Ecto neural progenitor cell (in vitro differentiated cells): ENCODE measurements around the gene DUSP9.
A peak's percentile ranks its signal among the peaks of the same experiment; 100 is the strongest.

Source experiments
- DNase-seq: peaks from one replicate; pipeline ENCODE4 v3.0.0-alpha.2; 2018; ENCODE audit warnings: low spot score

DUSP9 gene

DNA sequence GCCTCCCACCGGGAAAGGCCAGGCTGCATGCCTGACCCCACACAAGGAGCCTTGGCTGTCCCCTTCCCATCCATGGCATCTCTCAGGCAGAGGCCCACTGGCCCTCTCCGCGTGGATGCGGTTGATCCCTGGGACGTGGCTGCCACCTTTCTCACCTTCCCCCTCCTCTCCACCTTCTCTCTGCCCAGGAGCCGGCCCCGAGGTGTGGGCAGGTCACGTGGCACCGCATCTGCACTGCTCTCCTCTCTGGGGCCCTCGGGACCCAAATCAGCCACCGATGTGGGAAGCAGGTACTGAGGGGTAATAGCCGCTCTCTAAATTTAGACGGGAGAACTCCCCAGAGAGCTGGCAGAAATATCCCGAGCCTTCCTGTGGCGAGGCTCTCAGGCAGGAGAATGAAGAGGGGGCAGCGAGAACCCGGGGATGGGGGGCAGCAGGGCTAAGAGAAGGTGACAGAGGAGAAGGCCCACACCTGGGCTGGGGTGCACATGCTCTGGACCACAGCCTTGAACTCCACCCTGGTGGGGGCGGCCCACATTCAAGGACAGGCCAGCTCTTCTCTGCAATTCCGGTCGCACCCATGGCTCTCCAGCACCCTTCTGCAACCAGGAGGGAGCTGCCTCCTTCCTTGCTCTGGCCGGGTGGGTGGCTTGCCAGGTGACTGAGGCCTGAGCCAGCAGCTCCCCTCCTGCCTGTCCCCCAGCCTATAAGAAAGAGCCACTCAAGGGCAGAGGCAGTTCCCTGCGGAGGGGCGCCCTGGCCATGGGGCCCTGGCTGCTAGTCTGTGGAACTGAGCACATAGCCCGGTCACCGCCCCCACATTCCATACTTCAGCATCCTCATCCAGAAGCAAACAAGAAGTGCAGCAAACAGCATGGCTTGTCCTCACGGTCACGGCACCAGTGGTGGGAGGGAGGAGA, 9.6 kb upstream of the DUSP9 start:
- no peak for DNase-seq

DNA sequence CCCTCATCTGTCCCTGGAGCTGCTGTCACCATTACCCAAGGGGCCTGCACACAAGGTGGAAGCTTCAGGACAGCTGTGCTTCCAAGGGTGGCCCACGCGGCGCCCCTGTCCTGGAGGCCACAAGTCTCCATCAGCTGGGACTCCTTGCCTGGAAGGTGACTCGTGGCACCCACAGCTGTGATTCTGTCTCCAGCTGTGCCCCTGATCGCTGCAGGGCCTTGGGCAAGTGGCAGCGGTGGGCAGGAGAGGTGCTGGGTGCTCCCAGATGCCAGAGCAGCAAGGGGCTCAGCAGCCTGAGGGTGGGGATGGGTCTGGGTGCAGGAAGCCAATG, 9.0 kb upstream of the DUSP9 start:
- DNase-seq, result no peak

DNA sequence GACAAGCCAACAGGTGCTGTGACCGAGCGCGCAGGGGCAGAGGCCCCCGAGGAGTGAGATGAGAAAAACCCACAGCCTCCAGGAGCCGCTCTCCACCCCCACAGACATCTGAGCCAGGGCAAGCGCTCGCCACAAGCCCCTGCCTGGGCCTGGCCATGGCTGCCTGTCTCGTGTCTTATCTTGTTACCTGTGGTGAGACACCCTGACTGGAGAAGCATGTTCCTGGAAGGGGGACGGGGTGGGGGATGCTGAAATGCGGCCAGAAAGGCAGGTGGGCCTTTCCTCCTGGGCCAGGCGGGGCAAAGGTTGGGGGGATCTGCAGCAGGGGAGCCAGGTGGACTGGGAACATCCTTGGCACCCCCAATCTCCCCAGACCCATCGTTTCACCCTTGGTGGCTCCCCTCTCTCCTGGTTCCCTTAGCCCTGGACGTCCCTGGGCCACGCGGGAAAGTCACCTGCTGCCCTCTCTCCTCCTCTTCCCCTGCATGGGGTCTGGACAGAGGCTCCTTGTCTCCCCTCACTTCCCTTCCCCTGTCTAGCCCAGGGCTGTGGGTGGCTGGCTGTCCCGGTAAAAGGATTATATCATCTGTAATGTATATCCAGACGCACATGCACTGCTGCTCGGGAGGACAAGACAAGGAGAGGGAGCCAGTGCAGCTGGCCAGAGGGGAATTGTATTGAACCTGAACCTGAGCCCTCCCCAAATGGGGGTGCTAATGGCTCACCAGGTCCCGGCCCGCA, 8.4 kb upstream of the DUSP9 start:
- DNase-seq, result no peak

DNA sequence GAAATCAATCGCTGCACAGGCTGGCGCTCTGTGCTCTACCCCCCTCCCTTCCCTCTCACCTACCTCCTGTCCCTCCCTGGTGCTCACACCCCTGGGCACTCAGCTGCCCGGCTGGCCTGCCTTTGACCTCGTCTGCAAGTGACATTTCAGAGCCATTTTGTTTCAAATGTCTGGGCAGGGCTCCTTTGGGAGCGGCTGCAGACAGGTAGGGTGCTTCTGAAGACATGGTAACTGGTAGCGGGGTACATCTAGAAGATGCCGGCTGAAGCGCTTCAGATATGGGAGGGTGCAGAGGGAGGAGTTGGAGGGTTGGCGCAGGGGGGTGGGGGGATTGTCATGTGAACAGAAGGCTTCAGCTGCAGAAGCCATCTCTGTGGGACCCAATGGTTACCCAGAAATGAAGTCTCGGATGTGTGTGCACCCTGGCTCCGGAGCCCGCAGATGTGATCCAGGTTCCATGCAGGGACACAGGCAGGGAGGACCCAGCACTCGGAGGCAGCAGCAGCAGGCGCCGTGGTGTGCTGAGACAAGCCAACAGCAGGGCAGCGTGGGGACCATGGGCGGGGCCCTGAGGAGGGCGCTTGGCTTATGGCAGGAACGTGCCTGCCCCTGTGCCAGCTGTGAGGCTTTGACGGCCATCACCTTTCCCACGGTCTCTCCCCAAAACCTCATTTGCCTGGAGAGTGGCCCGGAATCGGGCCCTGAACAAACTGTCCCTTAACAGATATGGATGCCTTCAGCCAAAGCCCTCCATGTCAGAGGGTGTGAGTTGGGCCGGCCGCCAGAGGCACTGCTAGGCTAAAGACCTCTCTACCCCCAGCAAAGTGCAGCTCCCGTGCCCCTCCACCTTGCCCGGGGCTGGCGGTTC, 7.6 kb upstream of the DUSP9 start:
- DNase-seq, result no peak

DNA sequence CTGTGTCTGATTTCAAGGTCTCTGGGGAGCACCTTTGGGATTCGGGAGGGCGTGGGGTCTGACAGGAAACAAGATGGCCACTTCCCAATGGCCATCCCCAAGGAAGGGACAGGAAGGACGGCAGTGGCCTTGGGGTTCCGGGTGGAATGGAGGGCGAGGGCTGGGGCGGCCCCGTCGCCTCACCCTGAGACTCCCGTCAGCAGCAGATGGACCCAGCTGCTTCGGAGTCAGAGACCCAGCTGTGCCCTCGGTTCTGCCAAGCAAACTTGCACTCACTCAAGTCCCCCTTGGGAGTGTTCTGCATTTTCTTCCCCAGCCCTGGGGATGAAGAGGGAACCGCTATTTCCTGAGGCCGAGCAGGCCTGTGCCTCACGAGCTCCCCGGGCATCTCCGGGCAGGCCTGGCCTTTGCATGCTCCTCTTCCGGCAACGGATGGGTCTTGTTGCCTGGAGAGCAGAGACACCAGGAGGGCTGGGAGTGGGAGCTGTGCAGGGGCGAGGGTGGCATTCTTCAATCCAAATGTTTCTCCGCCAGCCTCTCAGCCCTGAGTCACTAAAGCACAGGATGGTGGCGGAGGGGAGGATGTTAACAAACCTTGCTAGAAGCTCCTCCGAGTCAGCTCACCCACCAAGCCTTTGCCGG, 6.8 kb upstream of the DUSP9 start:
- DNase-seq, result no peak

DNA sequence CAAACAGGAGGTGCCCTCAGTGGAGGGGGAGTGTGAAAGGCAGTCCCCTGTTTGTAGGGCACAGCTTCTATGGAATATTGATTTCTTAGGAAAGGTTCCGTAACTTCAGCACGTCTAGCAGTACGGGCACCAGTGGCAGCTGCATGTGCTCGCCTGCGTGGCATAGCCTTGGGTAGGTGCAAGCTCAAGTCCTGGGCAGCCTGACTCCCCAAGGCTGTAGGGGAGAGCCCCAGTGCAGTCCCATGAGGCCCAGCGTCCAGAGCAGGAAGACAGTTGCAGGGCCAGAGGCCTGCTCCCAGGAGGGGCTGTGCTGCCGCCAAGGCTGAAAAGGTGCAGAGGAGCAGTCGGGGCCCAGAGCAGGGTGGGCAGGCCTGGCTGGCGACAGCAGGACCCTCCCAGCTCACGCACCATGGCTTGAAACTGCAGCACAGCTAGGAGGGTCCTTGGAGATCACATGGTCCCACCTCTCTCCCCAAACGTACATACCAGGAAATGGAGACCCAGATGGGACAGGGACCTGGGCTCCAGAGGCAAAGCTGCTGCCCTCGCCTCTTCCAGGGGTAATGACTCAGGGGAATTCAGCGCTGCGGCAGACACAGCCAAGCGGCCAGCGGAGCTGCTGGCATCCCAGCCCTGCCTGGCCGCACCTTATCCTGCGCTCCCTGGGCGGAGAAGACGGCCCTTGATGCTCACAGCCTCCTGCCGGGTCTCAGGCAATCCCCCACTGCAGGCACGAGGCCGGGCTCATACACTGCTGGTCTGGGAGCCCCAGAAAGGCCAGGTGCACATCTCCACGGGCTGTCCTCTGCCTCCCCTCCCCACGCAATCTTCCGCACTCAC, 6.0 kb upstream of the DUSP9 start:
- DNase-seq, result no peak

DNA sequence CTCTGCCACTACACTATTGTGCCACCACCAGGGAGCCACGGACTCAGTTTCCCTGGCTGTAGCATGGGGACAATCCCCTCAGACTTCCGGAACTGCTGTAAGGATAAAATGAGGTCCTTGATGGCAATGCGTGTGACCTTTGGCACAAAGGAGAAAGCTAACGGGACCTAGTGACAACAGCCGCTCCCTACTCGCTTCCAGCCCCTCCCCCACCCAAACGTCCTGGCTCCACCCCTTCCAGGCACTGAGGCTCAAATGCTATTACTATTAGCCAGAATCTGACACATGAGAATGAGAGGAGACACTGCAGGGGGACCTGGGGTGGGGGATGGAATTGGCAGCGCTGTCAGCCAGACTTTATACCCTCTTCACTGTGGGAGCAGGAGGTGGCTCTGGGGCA, 5.4 kb upstream of the DUSP9 start:
- no peak for DNase-seq

DNA sequence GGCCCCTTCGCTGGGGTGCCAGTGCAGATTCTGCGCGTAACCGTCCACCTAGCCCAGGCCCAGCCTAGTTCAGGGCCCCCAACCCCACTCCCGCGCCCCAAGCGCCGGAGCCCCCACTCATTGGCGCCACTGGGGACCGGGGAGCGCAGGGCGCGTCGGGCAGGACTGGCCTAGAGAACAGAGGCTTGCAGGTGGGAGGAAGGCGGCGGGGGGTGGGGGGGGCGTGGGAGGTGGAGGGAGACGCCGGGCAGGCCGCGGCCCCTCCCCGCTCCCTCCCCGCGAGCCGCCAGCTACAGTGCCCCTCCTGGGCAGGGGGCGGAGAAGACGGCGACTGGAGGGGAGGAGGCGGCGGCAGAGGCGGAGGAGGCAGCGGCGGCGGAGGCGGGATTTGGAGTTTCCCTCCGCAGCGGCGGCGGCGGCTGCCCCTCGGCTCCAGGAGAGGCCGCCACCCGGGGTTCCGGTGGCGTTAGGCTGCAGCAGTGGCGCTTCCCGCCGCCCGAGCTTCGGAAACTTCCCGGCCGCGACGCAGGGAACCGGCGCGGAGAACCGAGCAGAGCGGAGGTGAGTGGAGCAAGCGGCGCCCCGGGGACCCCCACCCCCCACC, 4.8 kb upstream of the DUSP9 start:
- DNase-seq, result peak; percentile 65

DNA sequence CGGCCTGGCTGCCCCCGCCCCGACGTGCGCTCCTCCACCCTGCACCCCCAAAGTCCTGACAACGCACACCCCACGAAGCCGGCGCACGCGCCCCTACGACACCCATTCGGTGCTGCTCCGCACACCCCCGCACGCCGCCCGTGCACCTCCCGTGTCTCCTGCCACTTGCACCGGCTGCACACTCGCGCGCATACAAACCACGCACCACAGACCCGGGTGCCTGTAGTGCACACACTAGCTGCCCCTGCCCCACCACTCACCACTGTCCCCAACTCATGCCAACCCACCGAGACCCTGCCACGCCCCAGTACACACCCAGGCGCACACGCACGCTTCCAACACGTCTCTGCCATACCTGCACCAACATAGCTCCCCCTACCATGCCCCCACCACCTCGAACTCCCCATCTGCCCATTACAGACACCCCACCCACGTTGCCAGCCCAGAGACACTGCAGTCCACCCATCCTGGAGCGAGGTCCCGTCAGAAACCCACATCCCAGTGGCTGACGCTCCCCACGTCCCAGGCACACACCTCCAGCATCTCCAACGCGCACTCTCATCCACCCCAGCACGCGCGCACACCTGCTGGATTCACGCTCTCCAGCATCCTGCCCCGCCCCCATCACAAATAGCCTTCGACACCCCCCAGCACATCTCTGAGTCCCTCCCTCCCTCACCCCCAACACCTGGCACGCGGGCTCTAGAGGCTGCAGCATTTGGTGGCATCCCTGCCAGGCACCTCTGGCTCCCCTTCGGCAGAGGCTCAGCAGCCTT, 4.2 kb upstream of the DUSP9 start:
- no peak for DNase-seq

DNA sequence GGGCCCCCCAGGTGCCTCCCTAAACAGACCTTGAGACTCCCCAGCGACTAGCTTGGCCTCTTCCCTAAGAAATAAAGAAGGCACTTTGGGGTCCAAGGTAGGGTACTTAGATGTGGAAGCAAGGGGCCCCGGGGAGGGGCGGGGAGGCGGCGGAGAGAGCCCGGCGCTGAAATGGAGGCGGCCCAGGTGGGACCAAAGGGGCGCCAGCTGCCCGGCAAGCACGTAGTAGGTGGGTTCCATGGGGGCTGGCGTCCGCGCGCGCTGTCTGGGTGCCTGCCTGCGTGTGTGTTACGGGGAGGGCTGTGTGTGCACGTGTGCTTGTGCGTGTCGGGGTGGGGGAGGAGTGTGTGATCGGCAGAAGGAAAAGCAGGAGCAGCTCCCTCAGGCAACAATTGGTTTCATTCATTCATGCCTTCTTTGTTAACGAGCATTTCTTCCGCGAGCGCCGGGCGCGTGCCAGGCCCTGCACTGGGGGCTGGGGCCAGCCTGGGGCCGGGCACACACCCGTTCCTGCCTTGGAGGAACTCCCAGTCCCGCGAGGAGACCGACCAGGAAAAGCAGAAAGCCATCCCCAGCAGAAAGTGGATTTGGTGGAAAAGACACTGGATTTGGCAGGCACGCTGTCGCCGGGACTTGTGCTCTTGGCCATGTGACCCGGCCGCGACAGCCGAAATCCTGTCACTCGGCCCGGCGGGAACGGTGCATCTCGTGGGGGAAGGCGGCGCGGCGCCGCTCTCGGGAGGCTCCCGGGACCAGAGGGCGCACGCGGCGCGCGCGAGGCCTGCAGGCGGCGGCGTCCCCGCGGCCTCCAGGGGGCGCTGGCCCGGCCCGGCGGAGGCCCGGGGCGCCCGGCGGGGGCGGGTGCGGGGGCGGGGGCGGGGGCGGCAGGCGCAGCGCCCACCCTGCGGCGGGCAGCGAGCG, 3.3 kb upstream of the DUSP9 start:
- no peak for DNase-seq

DNA sequence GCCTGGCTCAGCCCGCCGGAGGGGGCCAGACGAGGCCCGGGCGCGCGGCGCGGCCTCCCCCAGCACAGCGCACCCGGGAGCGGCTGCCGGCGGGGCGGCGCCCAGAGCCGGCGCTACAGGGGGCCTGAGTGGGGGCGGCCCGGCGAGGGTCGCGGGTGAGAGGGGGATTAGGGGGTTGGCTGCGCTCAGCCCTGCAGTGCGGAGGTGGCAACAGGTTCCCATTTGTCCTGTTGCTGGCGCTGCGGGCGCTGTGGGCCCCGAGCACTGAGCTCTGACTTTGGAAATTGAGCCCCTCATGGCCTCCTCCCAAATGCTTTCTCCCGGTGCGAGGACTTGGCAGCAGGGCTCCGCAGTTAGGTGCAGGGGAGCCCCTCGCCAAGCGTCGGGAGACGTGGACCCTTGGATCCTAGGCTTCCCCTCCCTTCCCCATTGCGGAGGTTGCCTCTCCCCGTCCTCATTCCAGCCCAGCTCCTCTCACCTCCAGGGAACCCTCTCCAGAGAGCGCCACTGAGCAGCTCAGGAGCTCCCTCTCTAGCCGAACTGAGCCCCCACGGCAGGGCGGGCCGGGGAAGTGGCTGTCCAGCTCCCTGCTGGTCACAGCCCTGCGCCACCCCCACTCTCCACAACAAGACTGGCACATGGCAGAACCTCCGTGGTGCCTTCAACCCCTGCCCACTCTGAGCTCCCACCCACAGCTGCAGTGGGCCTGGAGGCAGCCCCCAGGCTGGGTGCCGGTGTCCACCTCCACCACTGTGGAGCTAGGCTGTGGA, 2.5 kb upstream of the DUSP9 start:
- no peak for DNase-seq

DNA sequence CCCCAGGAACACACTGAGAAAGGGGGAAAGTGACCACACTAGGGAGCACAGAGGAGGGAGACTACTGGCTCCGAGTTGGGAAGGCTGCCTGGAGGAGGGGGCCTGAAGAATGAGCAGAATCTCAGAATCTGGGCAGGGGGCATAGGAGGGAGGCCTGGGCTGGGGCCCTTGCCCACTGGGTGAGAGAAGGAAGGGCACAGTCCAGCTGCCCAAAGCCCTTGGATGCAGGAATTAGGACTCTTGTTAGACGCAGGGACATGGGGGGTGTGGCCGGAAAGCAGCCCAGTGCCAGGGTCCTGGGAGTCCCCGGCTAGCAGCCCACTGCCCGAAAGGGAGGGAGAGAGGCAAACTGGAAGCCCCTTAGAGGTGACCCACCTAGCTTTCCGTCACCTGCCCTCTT, 1.9 kb upstream of the DUSP9 start:
- no peak for DNase-seq

DNA sequence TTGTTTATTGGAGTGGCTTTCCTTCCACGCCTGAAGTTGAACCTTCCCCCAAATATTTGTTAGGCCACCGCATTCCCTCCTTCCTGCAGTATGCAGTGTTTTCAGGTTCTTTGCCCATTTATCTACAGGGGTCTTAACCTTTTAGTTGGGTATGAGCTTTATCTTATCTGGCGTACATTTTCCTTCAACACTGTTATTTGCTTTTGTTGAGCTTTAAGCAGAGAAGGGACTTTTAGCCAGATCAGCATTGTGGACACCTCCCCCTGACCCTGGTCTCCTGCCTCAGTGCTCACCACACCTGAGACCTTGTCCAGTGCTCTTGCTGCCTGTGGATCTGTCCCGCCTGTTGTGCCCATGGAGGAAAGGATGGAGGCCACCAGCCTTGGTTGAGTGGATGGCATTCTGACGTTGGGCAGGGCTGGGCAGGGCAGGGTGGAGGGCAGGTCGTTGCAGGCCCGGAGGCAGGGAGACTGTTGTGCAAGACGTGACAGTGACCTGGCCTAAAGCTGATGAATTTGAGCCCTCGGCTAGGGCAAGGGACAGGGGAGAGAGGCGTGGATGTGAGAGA, 998 bp upstream of the DUSP9 start:
- DNase-seq, result no peak

DNA sequence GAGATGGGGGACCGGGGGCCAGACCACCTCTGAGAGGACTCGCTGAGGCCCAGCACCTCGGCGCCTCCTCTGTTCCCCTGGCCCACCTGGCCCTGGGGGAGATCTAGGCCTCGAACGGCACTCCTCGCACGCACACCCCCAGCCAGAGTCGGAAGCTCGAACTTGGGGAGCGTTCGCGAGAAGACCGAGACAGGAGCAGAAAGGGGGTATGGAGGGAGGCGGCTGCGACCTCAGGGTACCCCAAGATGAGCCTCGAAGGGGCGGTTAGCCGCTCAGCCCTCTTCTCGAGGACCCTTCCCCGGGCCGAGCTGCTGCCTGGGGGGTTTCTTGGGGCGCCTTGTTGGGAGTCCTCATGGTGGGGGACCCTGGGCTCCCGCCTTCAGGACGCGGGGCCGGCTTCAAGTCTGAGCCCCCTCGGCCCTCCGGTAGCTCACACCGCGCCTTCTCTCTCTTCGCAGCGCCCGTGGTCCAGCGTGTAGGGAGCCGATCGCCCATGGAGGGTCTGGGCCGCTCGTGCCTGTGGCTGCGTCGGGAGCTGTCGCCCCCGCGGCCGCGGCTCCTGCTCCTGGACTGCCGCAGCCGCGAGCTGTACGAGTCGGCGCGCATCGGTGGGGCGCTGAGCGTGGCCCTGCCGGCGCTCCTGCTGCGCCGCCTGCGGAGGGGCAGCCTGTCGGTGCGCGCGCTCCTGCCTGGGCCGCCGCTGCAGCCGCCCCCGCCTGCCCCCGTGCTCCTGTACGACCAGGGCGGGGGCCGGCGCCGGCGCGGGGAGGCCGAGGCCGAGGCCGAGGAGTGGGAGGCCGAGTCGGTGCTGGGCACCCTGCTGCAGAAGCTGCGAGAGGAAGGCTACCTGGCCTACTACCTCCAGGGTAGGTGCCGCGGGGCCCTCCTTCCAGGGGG, 706 bp downstream of the DUSP9 start:
- DNase-seq, result peak; percentile 47

DNA sequence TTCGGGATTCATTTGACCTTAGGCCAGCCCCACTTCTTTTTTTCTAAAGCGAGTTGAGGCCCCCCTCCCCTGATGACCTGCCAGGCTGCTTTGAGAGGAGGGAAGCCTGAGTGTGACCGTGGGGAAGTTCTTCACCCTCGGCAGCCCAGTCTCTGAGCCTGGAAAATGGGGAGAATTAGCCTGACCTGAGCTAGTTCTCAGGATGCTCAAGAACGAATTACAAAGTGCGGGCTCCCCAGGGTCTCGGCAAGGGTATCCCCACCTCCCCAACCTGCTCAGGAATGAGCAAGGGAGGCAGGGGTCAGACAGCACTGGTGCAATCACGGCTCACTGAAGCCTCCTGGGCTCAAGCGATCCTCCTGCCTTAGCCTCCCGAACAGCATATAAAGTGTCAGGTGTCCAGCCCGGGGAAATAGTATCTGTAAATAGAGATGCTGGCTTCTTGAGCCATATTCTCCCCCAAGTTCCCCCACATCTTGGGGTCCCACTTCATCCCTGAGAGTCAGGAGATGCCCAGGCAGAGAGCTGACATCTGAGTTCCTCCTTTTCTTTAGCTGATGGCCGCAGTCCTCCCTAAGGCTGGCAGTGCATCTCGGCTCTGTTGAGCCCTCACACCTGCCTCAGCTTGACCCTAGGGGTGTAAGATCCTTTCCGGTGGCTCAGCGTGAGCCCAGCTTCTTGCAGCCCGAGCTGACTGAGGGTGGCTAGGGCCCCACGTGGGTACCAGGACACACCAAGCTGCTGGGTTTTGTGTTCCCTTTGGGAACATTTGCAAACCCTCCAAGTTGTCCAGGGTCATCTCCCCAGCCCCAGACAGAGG, 1.6 kb downstream of the DUSP9 start:
- peak; percentile 39 for DNase-seq
